ENCODE results near the gene HDAC4.

GRCh38 chr2:239190921-239191885, 209.6 kb downstream of the HDAC4 start:
- no peak for TF ChIP-seq CTCF (IDR thresholded peaks at IDR 0.05 in 2 of 3, conservative IDR thresholded peaks at IDR 0.05 in 1 of 3; ENCODE audit: borderline replicate concordance in 1 of 3, insufficient read depth in 1 of 3, low read depth in 2 of 3, low read length in 2 of 3)
- no peak for TF ChIP-seq POLR2A (IDR thresholded peaks at IDR 0.05; ENCODE audit: borderline replicate concordance, extremely low read depth, insufficient read depth, insufficient read length)
- TF ChIP-seq POLR2AphosphoS5 (IDR thresholded peaks at IDR 0.05; ENCODE audit: low read depth, low read length): no peak
- no peak for TF ChIP-seq ELF1 (IDR thresholded peaks at IDR 0.05; ENCODE audit: borderline replicate concordance, low read depth)
- no peak for TF ChIP-seq FOSL1 (IDR thresholded peaks at IDR 0.05; ENCODE audit: low read depth)
- TF ChIP-seq SP1 (IDR thresholded peaks at IDR 0.05; ENCODE audit: low read depth): no peak
- no peak for TF ChIP-seq MAX (IDR thresholded peaks at IDR 0.05)
- TF ChIP-seq ZNF274 (IDR thresholded peaks at IDR 0.05; ENCODE audit: low read depth, low read length): no peak
- no peak for TF ChIP-seq REST (IDR thresholded peaks at IDR 0.05; ENCODE audit: low read depth)
